Epithelial cell of esophagus (primary cell): ENCODE measurements around the gene RPS2.
A peak's percentile ranks its signal among the peaks of the same experiment; 100 is the strongest.

Experiments used
- DNase-seq: peaks from one replicate; pipeline ENCODE4 v3.0.0; 2010; ENCODE audit warnings: low read depth
- H3K4me3 ChIP-seq: 2 replicates; pipeline ENCODE4 v1.5.1; 2011; ENCODE audit warnings: mild to moderate bottlenecking, low read length, control low read depth
- TF ChIP-seq, protein P1 (sequence below): IDR thresholded peaks from 2 replicates; pipeline ENCODE4 v1.5.1; 2011; ENCODE audit warnings: low read depth, mild to moderate bottlenecking, low read length, control low read depth, inconsistent platforms; ENCODE audit not compliant: insufficient read depth; ENCODE audit errors: missing control alignments

RPS2 gene

GRCh38 chr16:1932050-1933028 is 32.3 kb downstream of the RPS2 start:
- DNase-seq: peak; percentile 53
- TF ChIP-seq, protein P1, sequence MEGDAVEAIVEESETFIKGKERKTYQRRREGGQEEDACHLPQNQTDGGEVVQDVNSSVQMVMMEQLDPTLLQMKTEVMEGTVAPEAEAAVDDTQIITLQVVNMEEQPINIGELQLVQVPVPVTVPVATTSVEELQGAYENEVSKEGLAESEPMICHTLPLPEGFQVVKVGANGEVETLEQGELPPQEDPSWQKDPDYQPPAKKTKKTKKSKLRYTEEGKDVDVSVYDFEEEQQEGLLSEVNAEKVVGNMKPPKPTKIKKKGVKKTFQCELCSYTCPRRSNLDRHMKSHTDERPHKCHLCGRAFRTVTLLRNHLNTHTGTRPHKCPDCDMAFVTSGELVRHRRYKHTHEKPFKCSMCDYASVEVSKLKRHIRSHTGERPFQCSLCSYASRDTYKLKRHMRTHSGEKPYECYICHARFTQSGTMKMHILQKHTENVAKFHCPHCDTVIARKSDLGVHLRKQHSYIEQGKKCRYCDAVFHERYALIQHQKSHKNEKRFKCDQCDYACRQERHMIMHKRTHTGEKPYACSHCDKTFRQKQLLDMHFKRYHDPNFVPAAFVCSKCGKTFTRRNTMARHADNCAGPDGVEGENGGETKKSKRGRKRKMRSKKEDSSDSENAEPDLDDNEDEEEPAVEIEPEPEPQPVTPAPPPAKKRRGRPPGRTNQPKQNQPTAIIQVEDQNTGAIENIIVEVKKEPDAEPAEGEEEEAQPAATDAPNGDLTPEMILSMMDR: peak; percentile 63
- no peak overlapping the region for H3K4me3 ChIP-seq

- H3K4me3 ChIP-seq: no peak overlapping the region
- TF ChIP-seq, protein P1: no peak
- no peak for DNase-seq
Measured at GRCh38 chr16:1930338-1930720, 34.3 kb downstream of the RPS2 start.

DNA sequence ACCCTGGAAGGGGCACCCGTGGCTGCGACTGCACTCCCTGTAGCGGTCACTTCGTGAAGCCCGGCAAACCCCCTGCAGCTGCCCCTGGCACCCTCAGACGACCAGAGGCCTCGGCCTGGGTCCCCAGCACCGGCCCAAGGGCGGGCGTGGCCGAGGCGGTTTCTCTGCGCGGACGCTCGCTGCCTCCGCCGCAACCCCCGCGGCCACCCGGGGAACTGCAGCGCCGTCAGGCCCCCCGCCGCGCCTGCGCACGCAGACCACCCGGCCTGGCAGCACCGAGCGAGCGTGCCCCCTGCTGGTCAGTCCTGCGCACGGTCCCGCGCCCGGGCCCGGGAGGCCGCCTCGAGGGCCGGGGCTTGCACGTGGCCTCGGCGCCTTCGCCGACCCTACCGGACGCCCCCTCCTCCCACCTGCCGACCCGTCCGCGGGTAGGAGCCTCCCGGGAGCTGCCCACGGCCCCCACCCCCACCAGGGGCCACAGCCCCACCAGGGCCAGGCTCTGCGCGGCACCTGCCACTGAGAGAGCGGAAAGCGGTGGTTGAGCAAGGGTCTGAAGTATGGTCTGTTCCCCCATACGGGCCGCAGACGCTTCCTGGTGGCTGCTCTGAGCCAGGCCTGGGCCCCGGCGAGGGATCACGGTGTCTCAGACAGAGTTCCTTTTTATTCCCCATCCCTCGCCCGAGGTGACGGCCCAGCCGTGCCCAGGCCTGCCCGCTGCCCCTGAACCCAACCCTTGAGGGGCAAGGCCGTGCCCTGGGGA is 34.9 kb downstream of the RPS2 start:
- TF ChIP-seq, protein P1: peak; percentile 27
- DNase-seq: peak; percentile 77
- H3K4me3 ChIP-seq: peak overlapping the region; percentile 38

DNA sequence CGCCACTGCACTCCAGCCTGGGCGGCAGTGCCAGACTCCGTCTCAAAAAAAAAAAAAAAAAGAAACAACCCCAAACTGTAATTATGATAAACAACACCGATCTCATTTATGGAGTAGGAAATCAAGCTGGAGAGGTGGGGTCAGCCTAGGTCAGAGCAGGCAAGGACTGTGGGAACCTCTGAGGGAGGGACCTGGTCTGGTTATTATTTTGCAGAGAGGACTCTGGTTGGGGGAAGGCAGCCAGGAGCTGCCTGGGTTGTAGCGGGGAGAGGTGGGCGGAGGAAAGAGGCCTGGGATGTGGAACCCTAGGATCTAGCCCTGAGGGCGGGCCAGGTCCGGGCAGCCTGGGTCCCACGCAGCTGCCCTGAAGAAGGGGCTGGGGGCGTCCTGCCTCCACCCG is 35.5 kb downstream of the RPS2 start:
- peak overlapping the region; percentile 38 for H3K4me3 ChIP-seq
- TF ChIP-seq, protein P1: no peak
- DNase-seq: no peak

- TF ChIP-seq, protein P1: no peak
- no peak for DNase-seq
Measured at GRCh38 chr16:1926271-1926670, 38.4 kb downstream of the RPS2 start.

DNA sequence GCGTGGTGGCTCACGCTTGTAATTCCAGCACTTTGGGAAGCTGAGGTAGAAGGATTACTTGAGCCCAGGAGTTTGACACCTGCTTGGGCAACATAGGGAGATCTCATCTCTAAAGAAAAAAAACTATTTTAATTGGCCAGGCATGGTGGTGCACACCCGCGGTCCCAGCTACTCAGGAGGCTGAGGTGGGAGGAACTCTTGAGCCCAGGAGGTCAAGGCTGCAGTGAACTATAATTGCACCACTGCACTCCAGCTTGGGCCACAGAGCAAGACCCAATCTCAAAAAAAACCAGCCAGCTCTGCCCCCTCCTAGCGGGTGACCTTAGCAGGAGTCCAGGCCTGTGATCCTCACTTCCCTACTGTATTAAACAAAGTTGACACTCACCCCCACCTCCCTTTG is 40.5 kb downstream of the RPS2 start:
- TF ChIP-seq, protein P1: no peak
- H3K4me3 ChIP-seq: no peak overlapping the region
- no peak for DNase-seq

More at GRCh38 chr16:1926271-1926670, 38.4 kb downstream of the RPS2 start:
- no peak overlapping the region for H3K4me3 ChIP-seq
